Activated CD4-positive, alpha-beta T cell treated with anti-CD3 and anti-CD28 coated beads, Interleukin-10, Interleukin-2, amounts not matched to agents 100 ng/mL and 50 ng/mL, durations not matched to agents 16 hours and 8 hours (primary cell): ENCODE results near the gene DNAL1.
A peak's percentile ranks its signal among the peaks of the same experiment; 100 is the strongest.

Experiments used
- DNase-seq: peaks from one replicate; pipeline ENCODE4 v3.0.0-alpha.2; 2020

The DNAL1 gene

DNA sequence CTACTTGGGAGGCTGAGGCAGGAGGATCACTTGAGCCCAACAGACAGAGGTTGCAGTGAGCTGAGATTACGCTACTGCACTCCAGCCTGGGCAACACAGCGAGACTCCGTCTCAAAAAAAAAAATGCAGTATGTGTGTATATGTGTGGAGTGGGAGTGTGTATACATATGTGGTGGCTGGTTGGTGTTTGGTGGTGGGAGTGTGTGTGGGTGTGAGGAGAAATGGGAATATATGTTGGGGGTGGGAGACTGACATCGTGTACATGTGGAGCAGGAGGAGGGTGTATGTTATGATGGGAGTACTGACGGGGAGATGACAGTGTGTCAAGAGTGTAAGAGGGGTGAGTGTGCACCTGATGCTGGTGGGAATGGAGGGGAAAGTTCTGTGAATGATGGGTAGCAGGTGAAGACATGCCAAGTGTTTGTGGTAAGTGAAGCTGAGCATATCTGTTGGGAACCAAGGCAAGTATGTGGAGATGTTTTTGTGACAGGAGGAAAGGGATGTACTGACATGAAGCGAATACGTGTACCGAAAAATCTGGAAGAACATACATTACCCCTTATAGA is 65.2 kb downstream of the DNAL1 start:
- DNase-seq = no peak

DNA sequence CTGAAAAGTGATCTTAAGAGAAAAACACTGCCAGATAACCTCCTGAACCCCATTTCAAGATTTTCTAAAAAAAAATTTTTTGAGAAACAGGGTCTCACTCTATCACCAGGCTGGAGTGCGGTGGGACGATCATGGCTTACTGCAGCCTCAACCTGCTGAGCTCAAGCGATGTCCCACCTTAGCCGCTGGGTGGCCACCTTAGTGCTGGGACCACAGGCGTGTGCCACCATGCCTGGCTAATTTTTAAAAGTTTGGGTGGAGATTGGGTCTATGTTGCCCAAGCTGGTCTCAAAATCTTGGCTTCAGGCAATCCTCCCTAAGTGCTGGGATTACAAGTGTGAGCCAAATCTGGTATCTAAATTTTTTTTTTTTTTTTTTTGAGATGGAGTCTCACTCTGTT is 66.0 kb downstream of the DNAL1 start:
- DNase-seq = no peak

DNA sequence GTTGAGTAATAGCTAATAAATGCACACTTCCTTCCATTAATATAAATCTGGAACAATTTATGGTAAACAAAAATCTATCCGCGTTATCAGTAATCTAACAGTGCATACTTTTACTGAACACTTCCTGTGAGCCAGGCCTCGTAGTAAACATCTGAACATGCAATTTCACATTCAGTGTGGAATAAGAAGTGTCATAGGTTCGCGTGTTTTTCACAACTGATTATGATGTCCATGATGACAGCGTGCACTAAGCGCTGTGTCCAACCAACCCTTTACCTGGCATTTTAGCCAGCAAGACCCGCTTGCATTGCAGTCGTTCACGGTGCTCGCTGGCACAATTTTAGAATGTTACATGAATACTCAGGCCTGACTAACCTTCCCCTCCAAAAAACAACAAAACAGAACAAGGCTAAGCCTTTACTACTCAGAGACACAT is 67.3 kb downstream of the DNAL1 start:
- DNase-seq = peak; percentile 54

GRCh38 chr14:73712540-73713180 is 67.9 kb downstream of the DNAL1 start:
- DNase-seq = peak; percentile 69

- no peak for DNase-seq
These were observed 68.5 kb downstream of the DNAL1 start for GRCh38 chr14:73713206-73713802.

- DNase-seq = peak; percentile 92
These were observed 69.2 kb downstream of the DNAL1 start, which contains the start of gene PNMA1 for GRCh38 chr14:73713803-73714655. Gene PNMA1 (minus strand): TSS chr14:73714384. CDS start chr14:73713639, 745 bp downstream.

- no peak for DNase-seq
These were observed 69.9 kb downstream of the DNAL1 start for GRCh38 chr14:73714656-73715081.

DNA sequence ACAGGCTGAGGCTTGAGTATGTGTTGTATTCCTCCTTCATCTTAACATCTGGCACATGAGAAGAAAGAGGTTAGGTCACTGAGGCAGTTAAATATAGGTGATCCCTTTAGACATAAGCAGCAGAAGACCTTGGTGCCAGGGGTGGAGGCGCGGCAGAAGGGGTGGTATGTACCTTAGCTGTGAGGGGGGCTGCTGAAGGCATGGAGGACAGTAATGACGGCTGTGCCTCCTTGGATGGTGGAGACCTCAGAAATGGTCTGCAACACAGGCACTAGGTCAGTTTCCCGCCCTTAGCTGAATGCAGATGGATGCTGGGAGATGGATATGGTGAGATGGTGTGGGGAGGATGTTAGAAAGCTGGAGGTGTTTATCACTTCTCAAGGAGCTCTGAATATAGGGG is 70.9 kb downstream of the DNAL1 start:
- DNase-seq = no peak

DNA sequence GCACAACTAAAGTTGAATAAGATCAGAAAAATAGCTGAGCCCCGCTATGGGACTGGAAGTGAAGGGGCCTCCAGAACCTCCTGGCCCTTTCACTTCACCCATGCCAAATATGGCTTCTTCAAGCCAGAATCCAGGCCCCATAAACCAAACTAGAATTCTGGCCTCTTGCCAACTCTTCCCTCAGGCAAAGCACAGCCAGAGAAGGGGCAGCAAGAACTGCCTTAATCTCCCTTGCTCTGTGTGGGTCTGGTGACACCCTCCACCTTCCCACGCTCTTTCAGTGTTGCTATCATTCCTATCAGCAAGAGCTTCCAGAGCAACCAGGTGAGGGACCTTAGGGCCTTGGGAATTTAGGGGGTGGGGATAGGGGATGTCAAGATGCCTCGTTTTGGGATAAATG is 72.5 kb downstream of the DNAL1 start:
- DNase-seq = no peak

GRCh38 chr14:73717711-73718417 is 73.1 kb downstream of the DNAL1 start:
- DNase-seq = no peak

GRCh38 chr14:73718418-73719251 is 73.8 kb downstream of the DNAL1 start:
- no peak for DNase-seq

- no peak for DNase-seq
These were observed 74.6 kb downstream of the DNAL1 start for GRCh38 chr14:73719361-73719760.

- DNase-seq = no peak
These were observed 75.0 kb downstream of the DNAL1 start for GRCh38 chr14:73719791-73720190.

- no peak for DNase-seq
These were observed 75.8 kb downstream of the DNAL1 start for GRCh38 chr14:73720636-73721035.

GRCh38 chr14:73721101-73721821 is 76.5 kb downstream of the DNAL1 start:
- DNase-seq = no peak

GRCh38 chr14:73722581-73722980 is 77.8 kb downstream of the DNAL1 start:
- no peak for DNase-seq

DNA sequence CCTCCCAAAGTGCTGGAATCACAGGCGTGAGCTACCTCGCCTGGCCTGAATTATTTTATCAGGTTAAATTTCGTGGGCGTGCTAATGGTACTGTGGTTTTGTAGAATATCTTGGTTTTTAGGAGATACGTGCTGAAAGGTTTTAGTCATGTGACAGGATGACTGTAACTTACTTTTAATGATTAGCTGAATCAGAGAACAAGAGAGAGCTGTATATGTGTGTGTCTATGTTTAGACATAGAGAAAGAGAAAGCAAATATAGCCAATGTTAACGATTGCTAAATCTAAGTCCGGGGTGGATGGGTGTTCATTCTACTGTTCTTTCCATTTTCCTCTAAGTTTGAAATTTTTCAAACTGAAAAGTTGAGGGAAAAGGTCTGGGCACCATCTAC is 78.6 kb downstream of the DNAL1 start:
- no peak for DNase-seq

DNA sequence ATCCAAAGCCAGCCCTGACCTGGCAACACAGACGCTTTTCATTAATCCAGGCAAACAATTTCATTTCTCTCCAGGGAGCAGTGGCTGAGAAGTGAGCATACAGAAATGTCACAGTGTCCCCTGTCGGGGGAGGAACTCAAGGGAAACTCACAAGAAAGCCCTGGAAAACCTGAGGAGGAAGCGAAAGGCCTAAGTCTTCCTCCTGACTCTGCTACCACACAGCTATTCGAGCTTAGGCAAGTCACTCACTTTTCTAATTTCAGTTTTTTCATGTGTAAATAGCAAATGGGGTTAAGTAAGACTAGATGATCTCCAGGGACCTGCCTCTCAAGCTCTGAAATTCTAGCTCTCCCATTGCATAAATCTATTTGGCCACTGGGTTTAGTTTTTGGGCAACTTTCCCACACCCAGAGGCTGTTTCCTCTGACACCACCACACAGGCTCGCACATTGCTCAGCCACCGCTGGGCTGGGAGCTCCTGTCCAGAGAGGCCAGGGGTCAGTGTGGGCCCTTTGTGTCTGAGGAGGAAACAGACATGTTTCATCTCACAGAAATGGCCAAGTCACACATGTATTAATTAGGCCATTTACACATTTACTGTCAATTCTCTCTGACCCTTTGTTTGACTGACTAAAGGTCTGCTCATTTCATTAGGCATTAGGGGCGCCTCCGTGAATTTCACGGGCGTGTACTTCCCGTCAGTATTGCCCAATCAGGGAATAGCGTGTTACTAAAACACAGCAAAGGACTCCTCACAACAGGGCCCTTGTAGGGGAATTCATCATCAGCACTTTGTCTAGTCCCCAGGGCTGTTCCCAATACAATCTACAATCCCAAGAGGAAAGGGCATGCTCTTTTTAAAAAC is 79.2 kb downstream of the DNAL1 start:
- DNase-seq = no peak

DNA sequence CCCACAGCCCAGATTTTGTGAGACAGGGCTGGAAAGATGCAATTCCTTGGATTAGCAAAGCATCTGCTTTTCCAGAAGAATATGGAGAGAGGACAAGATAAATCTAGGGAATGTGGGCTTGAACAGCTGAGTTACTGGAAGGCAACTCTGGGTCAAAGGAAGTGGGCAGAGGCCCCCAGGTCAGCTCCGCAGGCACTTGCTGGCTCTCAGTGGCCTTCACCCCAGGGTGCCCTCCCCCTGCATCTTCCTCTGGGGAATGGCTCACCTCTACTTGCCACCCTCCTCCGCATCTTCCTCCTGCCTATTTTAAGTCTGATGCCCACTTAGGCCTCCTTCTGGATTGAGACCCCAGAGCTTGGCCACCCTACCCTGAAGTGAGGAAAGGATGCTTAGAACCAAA is 79.9 kb downstream of the DNAL1 start:
- DNase-seq = no peak
